NCI-H1694 (cell line): ENCODE data around the gene NDST1.

Experiments used
- DNase-seq: peaks from one replicate; lab custom pipeline; 2025; lab: John Stamatoyannopoulos, UW

NDST1 gene

DNA sequence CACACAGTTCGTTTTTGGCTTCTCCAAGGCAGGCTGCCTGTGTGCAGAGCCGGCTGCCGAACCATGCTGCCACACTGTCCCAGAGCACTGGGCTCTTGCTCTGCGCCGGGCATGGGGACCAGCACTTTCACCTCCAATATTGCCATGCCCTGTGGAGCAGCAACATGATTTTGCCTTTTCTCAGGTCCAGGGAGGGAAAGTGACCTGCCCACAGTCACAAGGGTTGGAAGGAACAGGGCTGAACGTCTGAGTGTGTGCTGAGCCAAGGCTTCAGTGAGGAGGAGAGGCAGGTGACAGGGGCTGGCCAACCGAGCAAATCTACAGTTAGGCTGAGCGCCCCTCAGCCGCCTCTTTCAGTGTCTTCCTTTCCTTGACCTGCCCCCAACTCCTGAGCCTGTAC, 98.5 kb downstream of the NDST1 start:
- no peak for DNase-seq

DNA sequence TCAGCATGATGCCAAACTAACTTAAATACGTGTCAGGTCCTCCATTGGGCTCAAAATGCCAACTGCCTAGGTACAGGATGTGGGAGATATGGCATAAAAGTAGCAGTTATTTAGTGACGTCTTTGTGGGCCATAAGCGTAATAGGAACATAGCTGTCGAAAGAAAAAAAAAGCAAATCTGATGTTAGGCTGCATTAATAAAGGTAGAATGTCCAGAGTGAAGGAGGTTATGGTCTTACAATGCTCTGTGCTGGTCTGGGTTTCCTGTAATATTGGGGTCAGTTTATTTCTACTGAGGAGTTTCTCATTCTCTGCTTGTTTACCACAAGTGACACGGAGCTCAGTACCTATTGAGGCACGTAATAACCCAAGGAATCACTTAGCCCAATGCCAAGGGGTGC, 99.2 kb downstream of the NDST1 start:
- no peak for DNase-seq
